GM21515 (cell line): ENCODE measurements around the gene CHRND.
"Not testable (repeated sequence)": the region's sequence is repeated elsewhere in the genome, so short reads cannot be mapped to it uniquely, and the experiment has no call there.

Source experiments
- ATAC-seq: cut with Tn5 transposase; IDR thresholded peaks from one replicate; pipeline ENCODE4 v1.9.1; 2021; ENCODE audit not compliant: unreplicated experiment

The CHRND gene

DNA sequence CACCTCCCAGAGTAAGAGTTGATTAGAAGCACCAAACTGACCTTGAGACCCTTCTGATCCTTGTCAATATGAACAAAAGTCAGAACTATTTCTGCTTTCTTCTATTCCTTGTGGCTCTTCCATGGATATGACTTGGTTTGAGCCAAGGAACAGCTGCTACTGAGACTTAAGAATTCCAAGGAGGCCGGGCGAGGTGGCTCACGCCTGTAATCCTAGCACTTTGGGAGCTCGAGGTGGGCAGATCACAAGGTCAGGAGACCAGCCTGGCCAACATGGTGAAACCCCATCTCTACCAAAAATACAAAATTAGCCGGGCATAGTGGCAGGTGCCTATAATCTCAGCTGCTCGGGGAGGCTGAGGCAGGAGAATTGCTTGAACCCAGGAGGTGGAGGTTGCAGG is 44.5 kb downstream of the CHRND start:
- not testable (repeated sequence) for ATAC-seq

- ATAC-seq: no peak
These were observed 45.1 kb downstream of the CHRND start for GRCh38 chr2:232571026-232571474.

DNA sequence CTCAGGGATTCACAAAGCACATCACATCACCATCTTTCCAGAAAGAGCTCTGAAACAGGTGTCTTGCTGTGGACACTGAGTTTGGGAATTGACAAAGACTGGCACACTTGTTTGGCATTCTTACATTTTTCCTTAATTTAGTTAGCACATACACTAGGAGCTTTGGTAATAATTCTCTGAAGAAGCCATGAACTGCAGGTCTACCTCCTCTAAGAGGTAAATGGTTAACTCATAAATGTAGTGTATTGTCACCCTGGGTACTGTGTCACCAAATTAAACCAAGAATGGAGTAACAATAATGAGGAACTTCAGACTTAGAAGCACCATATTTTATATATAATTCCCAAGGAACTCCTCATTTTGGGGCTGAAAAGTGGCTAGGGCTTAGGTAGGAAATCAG is 47.1 kb downstream of the CHRND start:
- ATAC-seq: no peak

GRCh38 chr2:232573771-232574435 is 47.9 kb downstream of the CHRND start:
- no peak for ATAC-seq

DNA sequence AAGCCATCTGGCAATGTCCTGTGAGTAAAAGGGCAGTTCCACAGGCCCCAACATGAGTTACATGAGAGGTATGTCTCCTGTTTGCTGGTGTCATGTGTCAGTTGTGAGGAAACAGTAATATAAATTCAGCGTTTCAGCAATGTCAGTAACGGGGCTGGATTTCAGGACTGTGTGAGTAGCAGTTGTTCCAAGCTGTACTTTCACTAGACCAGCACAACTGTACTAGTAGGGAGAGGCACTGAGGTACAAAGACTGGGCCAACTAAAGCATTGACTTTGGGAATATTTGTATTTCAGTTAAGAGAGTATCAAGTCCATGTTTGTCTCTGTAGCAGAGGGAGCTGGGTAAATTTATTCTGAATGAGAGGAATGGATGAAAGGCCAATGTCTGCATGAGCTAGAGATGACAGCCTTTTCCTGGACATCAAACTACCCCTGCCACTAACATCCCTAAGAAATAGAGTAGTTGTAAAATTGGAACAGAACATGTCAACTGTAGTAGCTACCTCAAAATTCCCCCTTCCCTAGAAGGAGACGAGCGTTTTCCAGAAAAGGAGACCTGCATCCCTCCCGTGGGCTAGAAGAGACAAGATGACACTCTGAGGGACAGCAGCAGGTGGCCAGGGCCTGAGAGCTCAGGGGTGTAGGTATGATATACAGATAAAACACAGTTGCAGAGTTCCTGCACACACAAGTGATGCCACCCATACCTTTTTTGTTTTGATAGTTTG is 48.9 kb downstream of the CHRND start:
- ATAC-seq: no peak

GRCh38 chr2:232575404-232575746 is 49.4 kb downstream of the CHRND start:
- ATAC-seq: no peak

DNA sequence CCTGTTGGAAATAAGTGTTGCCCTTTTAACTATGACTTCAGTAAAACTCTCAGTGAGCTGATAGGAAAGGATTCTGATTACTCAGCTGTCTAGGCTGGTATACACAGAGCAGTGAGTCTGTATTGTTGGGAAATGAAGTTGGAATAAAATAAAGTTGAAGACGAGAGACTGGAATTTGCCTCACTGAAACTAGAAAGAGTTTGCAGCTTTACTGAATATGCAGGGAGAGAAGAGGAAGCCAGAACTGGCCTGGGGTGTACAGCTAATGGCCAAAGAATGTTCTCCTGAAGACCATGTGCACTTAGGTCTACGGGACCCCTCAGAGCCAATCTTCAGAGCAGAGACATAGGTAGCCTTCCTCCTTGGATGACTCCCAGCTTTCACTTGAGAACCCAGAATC is 51.0 kb downstream of the CHRND start:
- ATAC-seq: no peak

- no peak for ATAC-seq
These were observed 51.9 kb downstream of the CHRND start for GRCh38 chr2:232577841-232578240.

- ATAC-seq: no peak
These were observed 52.7 kb downstream of the CHRND start for GRCh38 chr2:232578626-232579025.

GRCh38 chr2:232580648-232580981 is 54.7 kb downstream of the CHRND start:
- no peak for ATAC-seq

- ATAC-seq: no peak
These were observed 55.8 kb downstream of the CHRND start for GRCh38 chr2:232581725-232582124.

- no peak for ATAC-seq
These were observed 58.3 kb downstream of the CHRND start for GRCh38 chr2:232584238-232584637.
